Measurements from ENCODE around the gene CASP14. TPM values are rescaled to one million over a fixed set of nuclear protein-coding genes. Genes with fewer than 3 reads are reported as not detected.
"Not testable (repeated sequence)": the region's sequence is repeated elsewhere in the genome, so short reads cannot be mapped to it uniquely, and the experiment has no call there.

CASP14 gene
- not detected in 2 replicates for total RNA-seq (ENCODE audit: low replicate concordance)
- long read RNA-seq = 0 reads

GRCh38 chr19:15048885-15049541 lies at the start of gene CASP14:
TSS of gene CASP14 (plus strand) at chr19:15049480. CDS start at chr19:15052252, 2,772 bp downstream.
- no peak for TF ChIP-seq CTCF (conservative IDR thresholded peaks at IDR 0.05)
- no peak for DNase-seq (ENCODE audit: extremely low spot score, unreplicated experiment)
- H3K4me3 Mint-ChIP-seq = no peak within 1 kb of the TSS
- no peak within 1 kb of the TSS for H3K27ac Mint-ChIP-seq
- peaks cover 3% of the 10 kb centered on the region for H3K27me3 Mint-ChIP-seq
- no peaks in the 10 kb centered on the region for H3K9me3 Mint-ChIP-seq
- H3K36me3 Mint-ChIP-seq = no peaks in the 10 kb centered on the region
- H3K4me1 Mint-ChIP-seq (ENCODE audit: unreplicated experiment) = no peaks in the 10 kb centered on the region

GRCh38 chr19:15008308-15008707 lies 41.0 kb upstream of the CASP14 start:
- no peaks in the 10 kb centered on the region for H3K9me3 Mint-ChIP-seq
- no peak for TF ChIP-seq CTCF (conservative IDR thresholded peaks at IDR 0.05)

GRCh38 chr19:15010501-15011300 lies 38.6 kb upstream of the CASP14 start:
- Mint-ChIP-seq H3K4me1 (ENCODE audit: unreplicated experiment) (no peaks in the 10 kb centered on the region), H3K36me3 (no peaks in the 10 kb centered on the region), H3K4me3 (no peak overlapping the region), H3K27me3 (peaks cover 38% of the 10 kb centered on the region), H3K9me3 (no peaks in the 10 kb centered on the region), H3K27ac (no peak overlapping the region)
- DNase-seq (ENCODE audit: extremely low spot score, unreplicated experiment) = no peak
- TF ChIP-seq CTCF (conservative IDR thresholded peaks at IDR 0.05) = no peak

More at GRCh38 chr19:15008308-15008707, 41.0 kb upstream of the CASP14 start:
- Mint-ChIP-seq H3K4me1 (ENCODE audit: unreplicated experiment) (no peaks in the 10 kb centered on the region), H3K36me3 (no peaks in the 10 kb centered on the region), H3K4me3 (no peak overlapping the region), H3K27me3 (peaks cover 35% of the 10 kb centered on the region), H3K27ac (no peak overlapping the region)
- no peak for DNase-seq (ENCODE audit: extremely low spot score, unreplicated experiment)

- DNase-seq (ENCODE audit: extremely low spot score, unreplicated experiment) = no peak
- Mint-ChIP-seq H3K9me3 (no peaks in the 10 kb centered on the region), H3K27ac (no peak overlapping the region), H3K36me3 (no peaks in the 10 kb centered on the region), H3K27me3 (peaks cover 33% of the 10 kb centered on the region), H3K4me1 (ENCODE audit: unreplicated experiment) (no peaks in the 10 kb centered on the region), H3K4me3 (no peak overlapping the region)
- no peak for TF ChIP-seq CTCF (conservative IDR thresholded peaks at IDR 0.05)
Measured at GRCh38 chr19:15014579-15014978, 34.7 kb upstream of the CASP14 start.

- Mint-ChIP-seq H3K27ac (no peak overlapping the region), H3K4me1 (ENCODE audit: unreplicated experiment) (no peaks in the 10 kb centered on the region), H3K9me3 (no peaks in the 10 kb centered on the region), H3K36me3 (no peaks in the 10 kb centered on the region), H3K4me3 (no peak overlapping the region), H3K27me3 (peaks cover 22% of the 10 kb centered on the region)
- TF ChIP-seq CTCF (conservative IDR thresholded peaks at IDR 0.05) = no peak
- DNase-seq (ENCODE audit: extremely low spot score, unreplicated experiment) = no peak
Measured at GRCh38 chr19:15015946-15016542, 33.2 kb upstream of the CASP14 start.

- not testable (repeated sequence) for H3K27ac Mint-ChIP-seq; H3K4me1 Mint-ChIP-seq (ENCODE audit: unreplicated experiment); H3K4me3 Mint-ChIP-seq; DNase-seq (ENCODE audit: extremely low spot score, unreplicated experiment); H3K9me3 Mint-ChIP-seq; H3K36me3 Mint-ChIP-seq; H3K27me3 Mint-ChIP-seq
Measured at GRCh38 chr19:15018836-15019235, 30.4 kb upstream of the CASP14 start.
